HepG2 (cell line): Measurements from ENCODE around the gene LRRN4CL. TPM values are rescaled to one million over a fixed set of nuclear protein-coding genes. Genes with fewer than 3 reads are reported as not detected.

ENCODE experiments used
- CERS6 ChIP-seq: sonication (generic); formaldehyde crosslinking; IDR thresholded peaks from 2 replicates; pipeline ENCODE4 v1.5.0; 2020; ENCODE audit warnings: missing genetic modification reagents
- CREBL2 ChIP-seq: sonication (generic); formaldehyde crosslinking; IDR thresholded peaks from 2 replicates; pipeline ENCODE4 v1.8.1; 2023; ENCODE audit warnings: missing genetic modification reagents, mild to moderate bottlenecking, borderline replicate concordance
- DR1 ChIP-seq: sonication (generic); formaldehyde crosslinking; IDR thresholded peaks from 2 replicates; pipeline ENCODE4 v1.8.0; 2021; ENCODE audit warnings: mild to moderate bottlenecking, missing genetic modification reagents, inconsistent platforms
- GABPA ChIP-seq, 2 experiments: IDR thresholded peaks; 2 replicates each; pipeline ENCODE4 v1.6.1; 2011 to 2016; ENCODE audit warnings: low read depth in 2 of 2, low read length in 1 of 2, missing biosample characterization in 1 of 2, missing genetic modification characterization in 1 of 2
- JDP2 ChIP-seq: sonication (generic); formaldehyde crosslinking; IDR thresholded peaks from 2 replicates; pipeline ENCODE4 v1.8.1; 2022; ENCODE audit warnings: missing genetic modification reagents, borderline replicate concordance
- KAT7 ChIP-seq: IDR thresholded peaks from 2 replicates; pipeline ENCODE4 v1.6.1; 2018; ENCODE audit warnings: borderline replicate concordance, missing compliant biosample characterization
- NFE2 ChIP-seq: sonication (generic); formaldehyde crosslinking; IDR thresholded peaks from 2 replicates; pipeline ENCODE4 v1.4.0; 2020; ENCODE audit warnings: missing genetic modification reagents
- PRDM4 ChIP-seq: sonication (generic); formaldehyde crosslinking; IDR thresholded peaks from 2 replicates; pipeline ENCODE4 v1.9.0; 2021; ENCODE audit warnings: missing genetic modification reagents, borderline replicate concordance
- SYNCRIP ChIP-seq: fragments of 200-400 bp; formaldehyde crosslinking; IDR thresholded peaks from 2 replicates; pipeline ENCODE4 v1.6.1; 2018; ENCODE audit warnings: mild to moderate bottlenecking, low read depth, low read length; ENCODE audit not compliant: insufficient read depth
- TARDBP ChIP-seq: sonication (generic); formaldehyde crosslinking; IDR thresholded peaks from 2 replicates; pipeline ENCODE4 v1.8.0; 2022; ENCODE audit warnings: mild to moderate bottlenecking, missing genetic modification reagents
- ZBTB37 ChIP-seq: sonication (generic); formaldehyde crosslinking; IDR thresholded peaks from 2 replicates; pipeline ENCODE4 v1.4.0; 2020; ENCODE audit warnings: mild to moderate bottlenecking, missing genetic modification reagents
- ZFP41 ChIP-seq: sonication (generic); formaldehyde crosslinking; IDR thresholded peaks from 2 replicates; pipeline ENCODE4 v1.4.0; 2020; ENCODE audit warnings: mild to moderate bottlenecking, missing genetic modification reagents, borderline replicate concordance
- ZNF180 ChIP-seq: sonication (generic); formaldehyde crosslinking; IDR thresholded peaks from 2 replicates; pipeline ENCODE4 v1.4.0; 2020; ENCODE audit warnings: low read depth, missing genetic modification reagents, borderline replicate concordance
- ZNF230 ChIP-seq: sonication (generic); formaldehyde crosslinking; IDR thresholded peaks from 2 replicates; pipeline ENCODE4 v1.4.0; 2020; ENCODE audit warnings: mild to moderate bottlenecking, missing genetic modification reagents
- ZNF234 ChIP-seq: sonication (generic); formaldehyde crosslinking; conservative IDR thresholded peaks from 2 replicates; pipeline ENCODE4 v1.5.1; 2020; ENCODE audit warnings: mild to moderate bottlenecking, missing genetic modification reagents
- ZNF253 ChIP-seq: sonication (generic); formaldehyde crosslinking; IDR thresholded peaks from 2 replicates; pipeline ENCODE4 v1.8.0; 2022; ENCODE audit warnings: mild to moderate bottlenecking, missing genetic modification reagents, borderline replicate concordance
- ZNF337 ChIP-seq: sonication (generic); formaldehyde crosslinking; IDR thresholded peaks from 2 replicates; pipeline ENCODE4 v1.5.1; 2020; ENCODE audit warnings: missing genetic modification reagents, low read depth, mild to moderate bottlenecking, borderline replicate concordance
- ZNF33B ChIP-seq: sonication (generic); formaldehyde crosslinking; IDR thresholded peaks from 2 replicates; pipeline ENCODE4 v1.5.1; 2020; ENCODE audit warnings: mild to moderate bottlenecking, missing genetic modification reagents
- ZNF431 ChIP-seq: sonication (generic); formaldehyde crosslinking; IDR thresholded peaks from 2 replicates; pipeline ENCODE4 v1.9.0; 2022; ENCODE audit warnings: missing genetic modification reagents, low read depth, mild to moderate bottlenecking, borderline replicate concordance
- ZNF724P ChIP-seq: sonication (generic); formaldehyde crosslinking; IDR thresholded peaks from 2 replicates; pipeline ENCODE4 v1.8.0; 2022; ENCODE audit warnings: missing genetic modification reagents, borderline replicate concordance
- ZNF773 ChIP-seq: sonication (generic); formaldehyde crosslinking; IDR thresholded peaks from 2 replicates; pipeline ENCODE4 v1.4.0; 2020; ENCODE audit warnings: missing genetic modification reagents, borderline replicate concordance
- polyA plus RNA-seq, 8 experiments: library from polyadenylated mRNA; depleted of rRNA in 3 of 8; stranded (reverse) in 7 of 8; unstranded in 1 of 8; fragments of >200 nt; fragmentation: Illumina TruSeq in 4 of 8; extraction: Trizol in 4 of 8; gene quantifications; 2 replicates each; pipeline versions ENCODE4 v1.2.1 to v1.2.3, GENCODE V29; 2011 to 2016; ENCODE audit warnings: low read depth in 4 of 8, missing spikeins in 1 of 8, mixed read lengths in 1 of 8; ENCODE audit not compliant: insufficient read depth in 1 of 8
- total RNA-seq, 5 experiments: library from RNA; depleted of rRNA; stranded (reverse); fragments of >200 nt; fragmentation: Illumina TruSeq; extraction: Trizol; gene quantifications; 2 replicates each; pipeline ENCODE4 v1.2.3, GENCODE V29; 2016; ENCODE audit warnings: low read depth in 1 of 5

Gene LRRN4CL
- total and polyA plus RNA-seq, 2 of the 13 experiments (the other 11 are each of a cell fraction or from before 2014, with no cell fraction given) = 0.11 TPM; not detected in 1

GRCh38 chr11:62671608-62672389 is 17.5 kb downstream of the LRRN4CL start, which contains the start of the genes LBHD1 and UQCC3 (continued):
- TF ChIP-seq NFE2 (CRISPR knock-in tag) (no peak), JDP2 (no peak; the same call in 1 of the 2 replicates), TARDBP (CRISPR knock-in tag) (peak; percentile 50; the same call in 1 of the 2 replicates), CERS6 (no peak), ZNF431 (CRISPR knock-in tag) (peak; percentile 69; the same call in 1 of the 2 replicates), ZNF773 (CRISPR knock-in tag) (no peak; the same call in 1 of the 2 replicates), DR1 (CRISPR knock-in tag) (peak; percentile 70), GABPA (IDR thresholded peaks at IDR 0.05; ENCODE audit: low read depth, low read length) (peak; percentile 51), GABPA (CRISPR knock-in tag; IDR thresholded peaks at IDR 0.05; ENCODE audit: low read depth) (peak; percentile 88), ZBTB37 (CRISPR knock-in tag) (0 out of 2 replicates have a peak, but pooled peaks have one; percentile 34), ZNF230 (no peak), ZNF253 (CRISPR knock-in tag) (0 out of 2 replicates have a peak, but pooled peaks have one; percentile 5), SYNCRIP (no peak), CREBL2 (CRISPR knock-in tag) (no peak), ZNF234 (CRISPR knock-in tag) (no peak), KAT7 (CRISPR knock-in tag) (no peak), PRDM4 (CRISPR knock-in tag) (no peak), ZNF33B (CRISPR knock-in tag) (no peak), ZNF180 (0 out of 2 replicates have a peak, but pooled peaks have one; percentile 65), ZNF337 (CRISPR knock-in tag) (no peak), ZNF724P (CRISPR knock-in tag) (0 out of 2 replicates have a peak, but pooled peaks have one; percentile 45), ZFP41 (CRISPR knock-in tag) (peak; percentile 79; the same call in 1 of the 2 replicates)
